IPS-11a (cell line): ENCODE data around the gene ZNF740.
A peak's percentile ranks its signal among the peaks of the same experiment; 100 is the strongest.
"Not testable (repeated sequence)": the region's sequence is repeated elsewhere in the genome, so short reads cannot be mapped to it uniquely, and the experiment has no call there.

Source experiments
- H3K4me3 ChIP-seq: one replicate; pipeline ENCODE4 v1.5.1; 2013; ENCODE audit warnings: low read depth, low read length, control low read depth

Gene ZNF740

DNA sequence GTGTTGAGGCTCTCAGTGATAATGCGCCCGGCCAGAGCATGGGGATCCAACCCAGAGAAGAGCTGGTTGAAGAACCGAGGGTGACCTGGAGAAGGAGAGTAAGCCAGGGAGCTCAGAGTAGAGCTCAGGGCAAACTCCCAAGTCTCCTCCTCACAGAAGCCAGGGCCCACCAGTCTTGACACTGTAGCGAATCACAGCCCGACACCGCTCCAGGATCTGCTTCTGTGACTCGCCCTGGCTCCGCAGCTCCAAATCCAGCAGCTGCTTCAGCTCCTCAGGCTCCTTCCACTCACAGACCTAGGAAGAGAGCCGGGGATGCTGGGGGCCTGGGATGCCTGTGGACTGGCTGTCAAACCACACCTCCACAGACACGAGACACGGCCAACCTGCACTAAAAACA is 8.2 kb upstream of the ZNF740 start:
- no peak overlapping the region for H3K4me3 ChIP-seq

DNA sequence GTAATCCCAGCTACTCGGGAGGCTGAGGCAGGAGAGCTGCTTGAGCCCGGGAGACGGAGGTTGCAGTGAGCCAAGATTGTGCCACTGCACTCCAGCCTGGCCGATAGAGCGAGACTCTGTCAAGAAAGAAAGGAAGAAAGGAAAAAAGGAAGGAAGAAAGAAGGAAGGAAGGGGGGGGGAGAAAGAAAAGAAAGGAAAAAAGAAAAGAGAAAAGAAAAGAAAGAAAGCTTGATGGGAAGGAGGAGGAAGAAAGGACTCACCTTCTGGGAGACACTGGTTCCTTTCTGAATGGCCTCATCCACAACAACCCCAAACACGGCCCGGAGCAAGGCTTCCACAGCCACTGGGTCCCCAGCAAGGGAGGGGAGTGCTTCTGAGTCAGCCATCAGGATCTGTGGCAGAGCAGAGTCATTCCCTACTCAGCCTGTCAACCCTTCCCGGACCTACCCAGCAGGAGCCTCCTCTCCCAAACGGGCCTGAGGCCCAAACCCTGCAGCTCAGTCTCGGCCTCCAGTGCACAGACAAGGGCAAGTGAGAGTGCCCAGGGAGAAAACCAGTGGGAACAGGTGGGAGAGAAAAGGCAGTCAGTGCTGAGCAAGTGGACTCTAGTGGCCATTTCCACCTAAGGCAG is 7.3 kb upstream of the ZNF740 start:
- H3K4me3 ChIP-seq, result no peak overlapping the region

DNA sequence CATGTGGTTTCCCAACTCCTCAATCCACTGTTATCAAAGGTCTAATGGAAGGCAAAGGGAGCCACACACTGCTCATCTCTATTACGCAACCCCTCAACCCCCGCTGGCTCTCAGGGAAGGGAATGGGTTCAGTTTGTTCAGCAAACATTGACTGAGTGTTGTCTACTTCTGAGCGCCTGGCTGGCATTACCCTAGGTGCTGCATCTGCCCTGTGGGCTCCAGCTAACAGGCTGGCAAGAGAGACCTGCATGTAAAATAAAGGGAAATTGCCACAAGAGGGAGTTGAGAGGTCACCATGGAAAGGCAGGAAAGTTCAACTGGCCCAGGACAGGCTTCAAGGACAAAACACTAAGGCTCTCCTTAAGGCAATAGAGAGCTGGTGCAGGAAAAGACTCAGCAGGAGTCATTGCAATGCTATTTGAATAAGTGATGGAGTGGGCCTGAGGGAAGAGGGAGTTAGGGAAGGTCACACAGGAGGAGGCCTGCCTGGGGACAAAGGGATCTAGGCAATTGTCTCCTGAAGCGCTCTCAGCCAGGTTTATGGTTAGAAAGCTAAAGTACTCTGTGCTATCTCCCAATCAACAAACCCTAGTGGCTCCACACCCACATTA is 5.5 kb upstream of the ZNF740 start:
- no peak overlapping the region for H3K4me3 ChIP-seq

DNA sequence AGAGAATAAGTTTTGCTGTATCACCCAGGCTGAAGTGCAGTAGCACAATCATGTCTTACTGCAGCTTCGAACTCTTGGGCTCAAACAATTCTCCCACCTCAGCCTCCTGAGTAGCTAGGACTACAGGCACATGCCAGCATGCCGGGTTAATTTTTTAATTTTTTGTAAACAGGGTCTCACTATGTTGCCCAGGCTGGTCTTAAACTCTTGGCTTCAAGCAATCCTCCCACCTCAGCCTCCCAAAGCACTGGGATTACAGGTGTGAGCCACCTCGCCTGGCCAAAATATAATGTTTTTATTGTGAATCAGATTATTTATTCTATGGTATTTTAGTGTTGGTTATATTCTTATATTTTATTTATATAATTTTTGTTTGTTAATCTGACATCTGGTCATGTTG is 3.8 kb upstream of the ZNF740 start:
- no peak overlapping the region for H3K4me3 ChIP-seq

DNA sequence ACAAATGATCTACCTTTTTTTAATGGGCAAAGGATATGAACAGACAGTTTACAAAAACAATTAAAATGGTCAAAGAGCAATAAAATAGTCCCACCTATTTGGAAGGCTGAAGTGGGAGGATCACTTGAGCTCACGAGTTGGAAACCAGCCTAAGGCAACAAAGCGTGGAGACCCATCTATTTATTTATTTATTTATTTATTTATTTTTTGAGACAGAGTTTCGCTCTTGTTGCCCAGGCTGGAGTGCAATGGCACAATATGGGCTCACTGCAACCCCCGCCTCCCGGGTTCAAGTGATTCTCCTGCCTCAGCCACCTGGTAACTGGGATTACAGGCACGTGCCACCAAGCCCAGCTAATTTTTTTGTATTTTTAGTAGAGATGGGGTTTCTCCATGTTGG is 3.1 kb upstream of the ZNF740 start:
- H3K4me3 ChIP-seq, result not testable (repeated sequence)

DNA sequence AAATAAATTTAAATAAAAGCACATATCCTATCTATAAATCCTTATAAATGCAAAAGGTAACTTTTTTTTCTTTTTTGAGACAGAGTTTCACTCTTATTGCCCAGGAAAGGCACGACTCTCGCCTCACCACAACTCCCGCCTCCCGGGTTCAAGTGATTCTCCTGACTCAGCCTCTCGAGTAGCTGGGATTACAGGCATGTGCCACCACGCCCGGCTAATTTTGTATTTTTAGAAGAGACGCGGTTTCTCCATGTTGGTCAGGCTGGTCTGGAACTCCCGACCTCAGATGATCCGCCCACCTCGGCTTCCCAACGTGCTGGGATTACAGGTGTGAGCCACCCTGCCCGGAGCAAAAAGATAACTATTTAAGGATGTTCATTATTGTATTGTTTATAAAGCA is 1.7 kb upstream of the ZNF740 start:
- H3K4me3 ChIP-seq, result not testable (repeated sequence)

DNA sequence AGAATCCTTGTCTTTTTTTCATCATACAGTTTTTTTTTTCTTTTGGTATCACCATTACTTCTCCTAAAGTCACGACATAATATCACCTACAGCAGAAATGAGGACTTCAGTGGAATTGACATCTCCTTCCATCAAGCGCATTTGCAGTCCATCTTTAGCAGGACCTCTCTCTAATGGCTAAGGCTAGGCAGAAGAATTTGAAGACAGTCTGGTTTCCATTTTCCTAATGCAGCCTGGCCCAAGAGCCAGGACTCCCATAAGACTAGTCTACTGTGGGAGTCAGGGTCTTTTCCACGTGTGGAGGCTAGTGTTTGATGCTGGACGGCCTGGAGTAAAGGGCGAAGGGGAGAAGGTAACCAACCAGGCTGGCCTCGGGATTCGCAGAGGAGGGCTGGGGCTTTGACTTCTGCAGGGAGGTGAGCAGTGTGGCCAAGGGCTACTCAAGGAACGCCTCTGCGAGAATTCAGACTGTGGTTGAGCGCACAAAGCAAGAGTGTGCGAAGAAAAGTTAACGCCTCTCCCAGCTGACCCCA is 769 bp upstream of the ZNF740 start:
- H3K4me3 ChIP-seq, result peak overlapping the region; percentile 79

DNA sequence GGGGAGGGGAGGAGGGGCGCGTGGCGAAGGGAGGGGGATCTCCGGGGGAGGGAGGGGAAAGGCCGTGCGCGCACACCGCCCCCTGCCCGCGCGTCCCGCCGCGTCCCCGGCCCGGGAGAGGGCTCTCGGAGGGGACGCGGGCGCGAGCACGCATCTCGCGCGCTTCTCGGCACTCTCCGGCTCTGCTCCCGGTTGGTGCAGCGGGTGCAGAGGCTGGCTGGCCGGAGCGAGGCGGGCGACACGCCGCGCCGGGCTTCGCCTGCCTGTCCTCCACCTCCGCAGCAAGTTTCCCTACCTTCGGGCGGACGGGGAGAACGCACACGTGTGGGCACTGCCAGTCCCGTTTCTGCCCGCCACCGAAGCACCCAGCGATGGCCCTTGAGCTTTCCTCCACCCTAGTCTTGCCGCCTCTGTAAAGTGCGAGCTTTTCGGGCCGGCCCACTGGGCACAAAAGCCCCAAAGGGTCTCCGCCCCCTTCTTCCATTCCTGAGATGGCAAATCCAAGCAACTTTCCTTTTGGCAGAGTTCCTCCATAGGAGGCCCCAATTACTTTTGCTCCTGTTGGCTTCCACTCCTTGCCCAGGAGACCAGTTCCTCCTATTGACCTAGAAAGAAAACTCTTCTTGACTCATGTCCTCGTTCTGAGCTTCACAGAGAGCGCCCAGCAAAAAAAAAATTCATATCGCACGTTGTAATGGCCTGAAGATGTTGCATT is 566 bp downstream of the ZNF740 start:
- H3K4me3 ChIP-seq, result peak overlapping the region; percentile 79

DNA sequence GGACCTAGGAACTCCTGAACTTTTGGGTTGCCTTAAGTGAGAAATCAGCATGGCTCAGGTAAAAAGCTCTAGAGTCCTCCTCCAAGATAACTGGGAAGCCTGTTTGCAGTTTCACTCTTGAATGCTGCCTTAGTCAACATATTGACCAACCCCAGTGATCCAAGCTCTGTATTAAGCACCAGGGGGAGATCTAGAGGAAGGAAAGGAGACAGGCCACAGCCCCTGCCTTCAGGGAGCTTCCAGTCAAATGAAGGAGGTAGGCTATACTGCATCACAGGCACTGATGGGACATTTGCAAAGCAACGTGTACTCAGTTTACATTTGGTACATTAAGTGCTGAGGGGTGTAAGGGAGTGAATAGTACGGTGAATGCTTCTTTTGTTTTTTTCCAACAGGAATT is 1.4 kb downstream of the ZNF740 start:
- H3K4me3 ChIP-seq, result no peak overlapping the region

DNA sequence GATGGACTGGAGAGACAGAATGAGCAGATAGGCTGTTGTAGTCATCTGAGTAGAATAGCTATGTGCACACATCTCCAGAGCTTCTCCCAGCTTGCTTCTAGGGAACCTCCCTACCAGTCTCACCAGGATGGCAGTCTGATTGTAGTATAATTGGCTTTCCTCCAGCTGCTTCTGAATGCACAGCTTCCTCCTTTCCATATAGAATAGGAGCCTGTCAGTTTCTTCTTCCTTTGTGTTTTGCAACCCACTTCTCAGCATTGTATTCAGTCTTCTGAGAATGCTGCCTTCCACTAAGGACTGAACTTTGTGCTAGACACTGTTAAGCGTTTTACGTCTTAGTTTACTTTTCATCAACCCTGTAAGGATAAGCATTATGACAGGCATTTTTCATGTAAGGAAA is 2.4 kb downstream of the ZNF740 start:
- H3K4me3 ChIP-seq, result no peak overlapping the region

DNA sequence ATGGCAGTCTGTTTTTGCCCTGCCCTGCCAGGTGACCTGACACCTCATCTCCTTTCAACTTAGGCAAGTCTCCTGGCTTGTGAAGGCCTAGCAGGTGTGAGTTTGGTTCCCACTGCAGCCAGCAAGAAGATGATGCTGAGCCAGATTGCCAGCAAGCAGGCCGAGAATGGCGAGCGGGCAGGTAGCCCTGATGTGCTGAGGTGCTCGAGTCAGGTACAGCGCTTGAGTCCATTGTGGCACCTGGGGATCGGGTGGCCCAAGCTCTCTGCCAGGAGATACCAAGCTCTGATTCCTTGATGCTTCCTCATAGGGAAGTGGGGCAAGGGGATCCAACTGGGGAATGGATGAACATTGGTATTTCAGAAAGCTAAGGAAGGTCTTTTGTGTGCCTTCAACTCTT is 4.3 kb downstream of the ZNF740 start:
- H3K4me3 ChIP-seq, result no peak overlapping the region

DNA sequence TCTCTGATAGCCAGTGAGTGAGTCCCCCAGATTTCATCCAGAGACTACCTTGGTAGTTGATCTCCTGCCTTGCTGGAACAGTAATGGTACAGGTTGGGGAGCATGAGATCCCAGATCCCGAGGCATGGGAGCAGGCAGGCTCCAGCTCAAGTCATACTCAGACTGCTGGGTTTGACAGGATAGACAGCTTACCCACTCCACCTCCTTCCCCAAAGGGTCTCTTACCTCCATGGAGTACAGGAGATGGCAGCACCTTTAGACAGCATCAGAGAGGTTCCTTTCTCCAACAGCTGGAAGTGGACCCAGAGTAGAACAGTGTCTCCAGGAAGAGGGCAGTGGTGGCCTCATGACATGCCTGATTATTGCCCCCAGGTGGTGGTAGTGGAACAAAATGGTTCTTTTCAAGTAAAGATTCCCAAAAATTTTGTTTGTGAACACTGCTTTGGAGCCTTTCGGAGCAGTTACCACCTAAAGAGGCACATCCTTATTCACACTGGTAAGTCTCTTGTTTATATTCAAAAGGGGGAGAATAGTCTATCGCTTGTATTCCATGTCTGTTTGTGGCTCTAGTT is 5.1 kb downstream of the ZNF740 start:
- H3K4me3 ChIP-seq, result no peak overlapping the region

DNA sequence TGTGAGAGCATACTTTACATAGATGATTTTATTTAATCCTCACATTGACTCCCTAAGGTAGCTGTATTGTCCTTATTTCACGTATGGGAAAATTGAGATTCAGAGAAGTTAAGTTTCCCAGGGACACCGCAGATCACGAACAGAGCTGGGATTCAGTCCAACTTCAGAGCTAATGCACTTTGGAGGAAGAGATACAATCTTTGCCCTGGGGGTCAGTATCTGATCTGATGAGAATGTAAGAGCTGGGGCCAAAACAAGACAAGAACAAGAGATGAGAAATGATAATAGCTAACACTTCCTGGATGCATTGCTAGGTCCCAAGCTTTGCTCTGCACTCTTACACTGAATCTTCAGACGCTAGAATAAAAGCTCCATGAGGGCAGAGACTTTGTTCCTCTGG is 6.2 kb downstream of the ZNF740 start:
- no peak overlapping the region for H3K4me3 ChIP-seq

DNA sequence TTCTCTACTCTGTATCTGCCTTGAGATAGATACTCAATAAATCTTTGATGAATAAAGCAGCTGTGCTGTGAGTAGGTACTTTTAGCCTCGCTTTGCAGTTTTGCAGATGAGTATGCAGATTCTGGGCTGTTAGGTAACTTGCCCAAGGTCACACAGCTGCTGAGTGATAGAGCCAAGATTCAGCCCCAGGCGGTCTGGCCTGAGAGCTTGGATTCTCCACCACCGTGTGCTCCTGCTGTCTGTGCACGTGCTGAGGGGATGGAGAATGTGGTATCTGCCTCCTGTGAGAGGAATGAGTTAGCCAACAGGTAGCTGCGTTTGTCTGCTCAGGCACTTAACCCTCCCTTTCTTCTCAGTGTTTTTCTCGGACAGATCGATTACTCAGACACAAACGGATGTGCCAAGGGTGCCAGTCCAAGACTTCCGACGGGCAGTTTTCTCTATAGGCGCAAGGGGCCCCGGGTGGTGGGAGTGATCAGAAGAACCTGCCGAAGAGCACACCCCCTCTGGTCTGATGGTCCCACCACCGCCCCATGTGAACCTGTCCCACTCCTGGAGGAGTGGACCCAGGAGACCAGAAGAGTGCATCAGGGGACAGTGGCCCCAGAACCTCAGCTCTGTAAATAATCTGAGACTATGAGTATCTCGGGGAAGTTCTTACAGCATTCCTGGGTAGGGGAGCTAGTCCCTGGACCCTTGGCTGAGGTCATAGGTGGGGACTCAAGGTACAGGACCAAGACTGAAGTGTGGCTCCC is 6.8 kb downstream of the ZNF740 start:
- H3K4me3 ChIP-seq, result no peak overlapping the region

DNA sequence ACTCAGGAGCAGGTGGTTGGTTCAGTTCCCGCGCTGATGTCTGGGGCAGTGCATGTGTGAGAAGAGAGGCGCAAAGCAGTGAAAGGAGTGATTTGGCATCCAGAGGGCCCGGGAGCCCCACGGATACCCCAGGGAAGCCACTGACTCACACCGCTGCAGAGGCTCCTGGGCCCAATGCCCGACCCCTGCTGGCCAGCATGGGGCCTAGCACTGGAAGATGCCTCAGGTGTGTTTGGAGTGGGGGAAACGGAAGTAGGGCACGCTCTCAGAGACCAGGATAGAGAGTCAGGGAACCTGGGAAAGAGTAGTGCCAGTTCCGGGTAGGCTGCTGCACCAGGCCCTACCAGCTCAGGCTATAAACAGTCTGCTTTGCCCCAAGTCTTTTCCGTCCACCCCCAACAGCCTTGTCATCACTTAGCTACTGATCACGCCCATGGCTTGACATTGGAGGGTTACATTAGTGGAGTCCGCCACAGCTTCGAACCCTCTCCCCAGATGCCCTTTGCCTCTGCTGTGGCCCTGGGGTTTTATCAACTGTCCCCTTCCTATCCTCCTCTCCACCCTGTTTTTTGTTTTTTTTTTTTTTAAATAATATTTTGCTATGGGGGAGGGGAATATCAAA is 9.7 kb downstream of the ZNF740 start:
- no peak overlapping the region for H3K4me3 ChIP-seq

DNA sequence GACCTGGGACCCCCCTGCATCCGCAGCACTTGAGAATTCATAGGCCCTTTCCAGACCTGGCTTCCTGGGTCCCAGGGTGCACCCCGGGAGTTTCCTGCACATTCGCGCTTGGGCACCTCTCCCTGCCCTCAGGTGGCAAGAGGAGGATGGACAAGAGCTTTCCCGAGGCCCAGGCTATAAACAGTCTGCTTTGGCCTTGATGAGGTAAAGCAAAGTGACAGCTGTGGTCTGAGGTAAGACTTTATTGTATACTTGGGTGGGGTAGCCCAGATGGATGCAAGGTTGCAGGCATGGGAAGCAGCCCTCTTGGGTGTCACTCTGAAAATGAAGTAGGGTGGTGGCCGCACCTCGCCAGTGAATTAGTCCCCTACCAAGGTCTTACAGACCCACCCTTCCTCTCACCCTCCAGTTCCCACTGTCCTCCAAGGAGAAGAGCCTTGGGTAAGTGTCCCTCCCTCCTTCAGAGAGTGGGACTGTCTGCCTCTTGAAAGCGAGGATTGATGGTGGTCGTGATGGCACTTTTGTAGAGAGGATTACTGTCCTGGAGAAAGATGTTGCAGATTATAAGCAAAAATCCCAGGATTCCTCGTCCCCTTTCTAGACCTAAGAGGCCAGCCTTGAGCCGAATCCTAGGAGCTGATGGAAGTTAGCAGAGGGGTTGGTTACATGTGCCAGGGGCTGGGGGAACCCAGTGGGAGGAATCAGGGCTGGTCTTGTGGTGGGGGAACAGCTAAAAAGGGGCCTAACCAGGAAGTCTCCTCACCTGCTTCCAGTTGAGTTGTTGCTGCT is 10.8 kb downstream of the ZNF740 start:
- no peak overlapping the region for H3K4me3 ChIP-seq

DNA sequence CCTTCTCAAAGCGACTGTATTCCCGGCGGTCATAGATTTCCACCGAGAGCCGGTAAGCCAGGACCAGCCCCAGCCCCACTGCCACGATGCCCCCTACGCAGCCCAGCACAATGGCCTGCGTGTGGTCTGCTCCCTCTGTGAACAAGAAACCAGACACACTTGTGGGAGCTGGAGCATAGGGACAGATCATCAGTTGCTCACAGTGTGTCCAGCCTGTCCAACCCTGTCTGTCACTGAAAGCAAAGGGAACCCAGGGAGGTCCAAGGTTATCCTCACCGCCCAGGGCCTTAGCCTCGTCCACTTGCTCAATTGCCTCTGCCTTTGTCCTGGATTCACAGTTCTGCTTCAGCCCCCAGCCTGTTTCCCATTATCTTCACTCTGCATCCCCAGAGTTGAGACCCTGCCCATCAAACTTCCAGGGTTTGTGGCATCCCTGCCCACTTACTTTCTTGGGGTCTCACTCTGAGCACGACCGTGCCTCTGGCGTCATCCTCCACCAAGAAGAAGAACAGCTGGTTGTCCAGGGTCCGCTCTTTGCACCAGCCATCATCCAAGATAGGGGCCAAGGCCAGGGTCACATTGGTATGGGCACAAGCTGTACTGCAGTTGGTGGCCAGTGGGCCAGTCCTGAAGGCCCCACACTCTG is 11.5 kb downstream of the ZNF740 start:
- no peak overlapping the region for H3K4me3 ChIP-seq

DNA sequence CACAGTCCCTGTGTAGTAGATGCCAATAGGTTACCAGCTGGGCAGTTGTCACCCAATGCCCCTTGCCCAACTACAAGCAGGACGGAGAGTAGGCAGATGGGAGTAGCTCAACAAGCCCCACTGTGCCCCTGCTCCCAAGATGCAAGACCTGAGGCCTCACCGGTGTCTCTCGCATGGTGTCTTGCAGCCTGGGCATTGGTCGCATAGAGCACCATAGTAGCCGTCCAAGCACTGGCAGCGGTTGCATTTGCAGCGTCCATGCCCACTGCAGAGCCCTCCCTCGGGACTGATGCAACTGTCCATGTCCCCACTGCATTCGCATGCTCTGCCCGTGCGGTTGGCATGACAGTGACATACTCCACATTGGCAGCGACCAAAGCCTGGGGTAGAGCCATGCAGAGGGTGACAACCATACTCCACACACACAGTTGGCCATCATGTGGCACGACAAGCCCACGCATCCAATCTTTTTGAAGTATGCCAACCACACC is 12.1 kb downstream of the ZNF740 start:
- H3K4me3 ChIP-seq, result no peak overlapping the region

DNA sequence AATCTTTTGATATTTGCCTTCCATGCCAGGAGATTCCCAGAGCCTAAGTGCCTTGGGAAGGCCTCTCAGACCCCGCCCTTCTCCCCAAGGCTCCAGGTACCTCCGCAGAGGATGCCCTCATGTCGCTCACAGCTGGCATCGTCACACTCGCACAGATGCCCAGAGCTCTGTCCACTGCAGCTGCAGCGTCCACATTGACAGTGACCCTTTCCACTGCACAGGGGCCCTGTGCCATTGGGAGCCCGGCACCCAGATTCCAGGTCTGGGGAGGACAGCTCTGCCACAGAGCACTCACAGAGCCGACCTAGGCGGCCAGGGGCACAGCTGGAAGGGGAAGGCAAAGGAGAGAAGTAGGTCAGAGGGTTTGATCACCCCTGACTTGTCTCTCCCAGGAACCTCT is 12.5 kb downstream of the ZNF740 start:
- H3K4me3 ChIP-seq, result no peak overlapping the region
